ENCODE measurements around the gene ABRACL. TPM values are rescaled to one million over a fixed set of nuclear protein-coding genes. Genes with fewer than 3 reads are reported as not detected.

Gene ABRACL, protein sequence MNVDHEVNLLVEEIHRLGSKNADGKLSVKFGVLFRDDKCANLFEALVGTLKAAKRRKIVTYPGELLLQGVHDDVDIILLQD
- total RNA-seq (2014; rRNA removed; shearing (Covaris generic)) = 25.5 and 33.6 TPM in 2 replicates

DNA sequence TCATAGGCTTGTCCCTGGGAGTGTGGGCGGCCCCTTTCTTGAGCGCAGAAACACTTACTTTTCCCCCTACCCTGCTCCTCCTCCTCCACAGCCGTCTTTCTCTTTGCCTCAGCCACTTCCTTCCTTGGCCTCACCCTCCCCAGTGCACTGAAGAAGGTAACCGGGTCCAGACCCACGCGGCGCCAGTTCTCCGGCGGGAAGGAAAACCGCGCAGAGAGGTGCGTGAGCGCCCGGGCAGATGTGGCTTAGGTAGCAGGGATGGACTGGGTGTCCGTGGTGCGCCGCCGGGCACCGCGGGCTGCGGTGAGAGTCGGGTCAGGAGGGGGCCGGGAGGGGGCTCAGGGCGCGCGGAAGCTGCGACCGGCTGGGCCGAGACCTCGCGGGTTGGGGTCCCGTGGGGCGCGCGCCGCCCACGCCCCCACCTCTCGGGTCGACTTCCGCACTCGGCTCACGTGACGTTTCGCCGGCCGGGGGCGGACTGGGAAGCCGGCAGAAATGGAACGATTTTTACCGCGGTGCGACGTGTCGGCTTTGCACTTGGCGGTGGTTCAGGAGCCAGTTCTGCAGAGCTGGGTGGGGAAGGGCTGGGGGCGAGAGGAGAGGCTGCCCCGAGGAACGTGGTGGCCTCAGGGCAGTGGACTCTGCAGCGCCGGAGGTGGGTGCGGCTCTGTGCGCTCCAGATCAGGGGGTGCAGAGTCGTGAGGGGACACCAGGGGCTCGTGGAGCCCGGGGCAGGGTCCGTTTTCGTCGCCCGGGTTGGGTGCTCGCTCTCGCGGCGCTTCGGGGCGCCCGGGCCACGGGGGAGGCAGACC, at the start of gene ABRACL:
TSS of gene ABRACL (plus strand) at position 88 of the 812 bp plus-strand sequence. CDS start 5,416 bp downstream, outside the sequence.

DNA sequence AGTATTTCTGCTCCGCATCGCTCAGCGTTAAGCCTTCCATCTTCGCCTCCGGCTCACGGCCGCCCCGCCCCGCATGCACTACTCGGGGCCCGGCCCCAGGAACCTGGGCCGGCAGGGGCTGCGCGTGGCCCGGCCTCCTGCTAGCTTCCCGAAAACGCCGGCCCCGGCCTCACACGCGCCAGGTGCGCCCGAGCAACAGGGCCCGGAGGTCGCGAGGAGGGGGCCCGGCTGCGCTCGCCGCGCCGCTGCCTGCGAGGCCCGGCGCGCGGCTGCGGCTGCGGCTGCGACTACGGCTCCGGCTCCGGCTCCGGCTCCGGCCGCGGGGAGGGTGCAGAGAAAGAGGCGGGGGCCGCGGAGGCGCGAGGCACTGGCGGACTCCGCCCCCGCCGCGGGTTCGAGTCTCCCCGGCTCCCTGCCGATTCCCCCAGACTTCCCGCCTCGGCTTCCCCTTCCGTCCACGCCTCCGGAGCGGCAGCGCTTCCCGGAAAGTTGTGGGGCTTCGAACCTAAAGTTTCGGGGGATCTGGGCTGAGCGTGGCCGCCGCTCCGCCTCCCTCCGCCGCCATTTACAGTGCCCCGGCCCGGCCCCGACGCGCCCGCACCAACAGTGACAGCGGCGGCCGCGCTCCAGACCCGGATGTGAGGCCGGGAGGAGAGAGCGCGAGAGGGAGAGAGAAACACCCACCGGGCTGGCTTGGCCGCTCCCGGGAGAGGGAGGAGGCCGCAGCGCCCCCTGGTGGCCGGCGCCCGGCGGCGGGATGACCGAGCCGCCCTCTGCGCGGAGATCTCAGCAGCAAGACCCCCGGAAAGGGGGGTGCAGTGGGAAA, 40.7 kb upstream of the ABRACL start, which contains the start of gene REPS1:
TSS of gene REPS1 (minus strand) at position 611 of the 826 bp plus-strand sequence. CDS start at position 40, 571 bp downstream.

Other genes starting within 250 kb of the ABRACL start
- not detected in 2 replicates for gene ECT2L, start 232.7 kb upstream of the ABRACL start, total RNA-seq (2014; rRNA removed; shearing (Covaris generic))
- gene REPS1, start 40.5 kb upstream of the ABRACL start, total RNA-seq (2014; rRNA removed; shearing (Covaris generic)) = 17.4 and 21.7 TPM in 2 replicates
- gene HECA, start 106.3 kb downstream of the ABRACL start, total RNA-seq (2014; rRNA removed; shearing (Covaris generic)) = 7.0 and 7.9 TPM in 2 replicates